Activated T-cell treated with anti-CD3 and anti-CD28 coated beads, Interleukin-2, amount 50 U/mL, for 48 hours (primary cell): ENCODE data around the gene HPS1.
"Not testable (repeated sequence)": the region's sequence is repeated elsewhere in the genome, so short reads cannot be mapped to it uniquely, and the experiment has no call there.

Source experiments
- DNase-seq, 2 experiments: peaks; one replicate each; pipeline ENCODE4 v3.0.0-alpha.2; 2020

The HPS1 gene

GRCh38 chr10:98388101-98388655, 58.6 kb downstream of the HPS1 start:
- DNase-seq, result no peak

- no peak for DNase-seq
These were observed 62.1 kb downstream of the HPS1 start for GRCh38 chr10:98384531-98385133.

- no peak for DNase-seq
These were observed 62.9 kb downstream of the HPS1 start for GRCh38 chr10:98383869-98384268.

- DNase-seq, result not testable (repeated sequence)
These were observed 63.5 kb downstream of the HPS1 start for GRCh38 chr10:98383134-98383667.

GRCh38 chr10:98382691-98383101, 64.0 kb downstream of the HPS1 start:
- DNase-seq, result no peak

- DNase-seq, result no peak
These were observed 66.0 kb downstream of the HPS1 start for GRCh38 chr10:98380493-98381339.

GRCh38 chr10:98378722-98379121, 68.0 kb downstream of the HPS1 start:
- no peak for DNase-seq

GRCh38 chr10:98377536-98377935, 69.2 kb downstream of the HPS1 start:
- no peak for DNase-seq

GRCh38 chr10:98377001-98377400, 69.7 kb downstream of the HPS1 start:
- no peak for DNase-seq

GRCh38 chr10:98376485-98376884, 70.2 kb downstream of the HPS1 start:
- DNase-seq, result no peak

GRCh38 chr10:98374217-98374985, 72.3 kb downstream of the HPS1 start:
- no peak for DNase-seq

- DNase-seq, result no peak
These were observed 73.3 kb downstream of the HPS1 start for GRCh38 chr10:98373260-98374040.

- DNase-seq, result no peak
These were observed 75.6 kb downstream of the HPS1 start for GRCh38 chr10:98370831-98371820.

- no peak for DNase-seq
These were observed 76.9 kb downstream of the HPS1 start for GRCh38 chr10:98369801-98370200.

- no peak for DNase-seq
These were observed 78.1 kb downstream of the HPS1 start for GRCh38 chr10:98368644-98369043.

- DNase-seq, result no peak
These were observed 78.9 kb downstream of the HPS1 start for GRCh38 chr10:98367604-98368451.
